ENCODE results near the gene ADAD2. TPM values are rescaled to one million over a fixed set of nuclear protein-coding genes. Genes with fewer than 3 reads are reported as not detected.

Gene ADAD2
- total and polyA plus RNA-seq, 2 donors = 0.21 to 0.47 TPM

GRCh38 chr16:84232060-84232459 lies 41.1 kb downstream of the ADAD2 start:
- no peaks in the 10 kb centered on the region for H3K36me3 ChIP-seq (ENCODE audit: insufficient read depth)
- no peak overlapping the region for H3K27ac ChIP-seq (ENCODE audit: low read depth)
- 94% methylated on average over 5 of the region's 5 CpGs for WGBS
- no peak for DNase-seq (ENCODE audit: extremely low spot score)
- H3K4me3 ChIP-seq (ENCODE audit: low read depth, low read length) = no peak overlapping the region
- H3K4me1 ChIP-seq (ENCODE audit: insufficient read depth) = no peaks in the 10 kb centered on the region

DNA sequence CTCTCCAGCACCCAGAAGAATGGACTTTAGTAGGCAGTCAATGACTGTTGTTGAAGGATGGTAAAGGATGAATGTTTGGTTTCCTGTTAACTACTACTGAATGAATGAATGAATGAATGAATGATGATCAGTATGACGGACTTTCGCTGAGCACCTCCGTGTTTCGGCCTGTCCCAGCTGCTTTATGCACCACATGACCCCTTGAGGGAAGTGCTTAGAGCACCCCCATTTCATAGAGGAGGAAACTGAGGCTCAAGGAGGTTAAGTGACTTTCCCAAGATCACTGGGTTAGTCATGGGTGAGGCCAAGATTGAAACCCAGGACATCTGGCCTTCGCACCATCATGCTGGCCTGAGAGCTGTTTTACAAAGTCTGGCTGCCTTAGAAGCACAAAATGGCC lies 42.0 kb downstream of the ADAD2 start:
- Histone ChIP-seq H3K36me3 (ENCODE audit: insufficient read depth) (no peaks in the 10 kb centered on the region), H3K4me3 (ENCODE audit: low read depth, low read length) (no peak overlapping the region), H3K4me1 (ENCODE audit: insufficient read depth) (no peaks in the 10 kb centered on the region), H3K27ac (ENCODE audit: low read depth) (no peak overlapping the region)
- 96% methylated on average over 5 of the region's 5 CpGs for WGBS
- DNase-seq (ENCODE audit: extremely low spot score) = no peak

GRCh38 chr16:84233748-84234147 lies 42.8 kb downstream of the ADAD2 start:
- no peak overlapping the region for H3K4me3 ChIP-seq (ENCODE audit: low read depth, low read length)
- DNase-seq (ENCODE audit: extremely low spot score) = no peak
- 91% methylated on average over 9 of the region's 9 CpGs for WGBS
- H3K36me3 ChIP-seq (ENCODE audit: insufficient read depth) = no peaks in the 10 kb centered on the region
- H3K27ac ChIP-seq (ENCODE audit: low read depth) = no peak overlapping the region
- no peaks in the 10 kb centered on the region for H3K4me1 ChIP-seq (ENCODE audit: insufficient read depth)

GRCh38 chr16:84234321-84235241 lies 43.6 kb downstream of the ADAD2 start:
- no peak for DNase-seq (ENCODE audit: extremely low spot score)
- 35% methylated on average over 21 of the region's 21 CpGs for WGBS
- H3K36me3 ChIP-seq (ENCODE audit: insufficient read depth) = no peaks in the 10 kb centered on the region
- H3K4me3 ChIP-seq (ENCODE audit: low read depth, low read length) = no peak overlapping the region
- H3K27ac ChIP-seq (ENCODE audit: low read depth) = no peak overlapping the region
- no peaks in the 10 kb centered on the region for H3K4me1 ChIP-seq (ENCODE audit: insufficient read depth)

DNA sequence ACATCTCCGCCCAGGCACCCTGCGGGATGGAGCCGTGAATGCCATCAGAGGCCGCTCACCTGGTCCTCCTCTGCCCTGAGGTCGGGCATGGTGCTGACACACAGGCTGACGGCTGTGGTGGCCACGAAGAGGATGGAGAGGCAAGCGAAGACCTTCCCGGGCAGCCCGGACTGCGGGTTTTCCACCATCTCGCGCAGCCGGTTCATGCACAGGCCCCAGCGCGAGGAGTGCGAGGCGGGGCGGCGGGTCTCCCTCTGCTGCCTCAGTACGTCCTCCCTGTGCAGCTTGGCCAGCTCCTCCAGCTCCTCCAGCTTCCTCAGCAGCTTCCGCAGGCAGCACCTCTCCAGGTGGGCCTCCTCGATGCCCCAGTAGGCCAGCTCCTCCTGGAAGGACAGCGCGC lies 45.7 kb downstream of the ADAD2 start:
- Histone ChIP-seq H3K4me3 (ENCODE audit: low read depth, low read length) (no peak overlapping the region), H3K27ac (ENCODE audit: low read depth) (no peak overlapping the region), H3K36me3 (ENCODE audit: insufficient read depth) (no peaks in the 10 kb centered on the region), H3K4me1 (ENCODE audit: insufficient read depth) (no peaks in the 10 kb centered on the region)
- WGBS = 92% methylated on average over 25 of the region's 25 CpGs
- DNase-seq (ENCODE audit: extremely low spot score) = no peak

- Histone ChIP-seq H3K4me1 (ENCODE audit: insufficient read depth) (no peaks in the 10 kb centered on the region), H3K4me3 (ENCODE audit: low read depth, low read length) (no peak overlapping the region), H3K36me3 (ENCODE audit: insufficient read depth) (no peaks in the 10 kb centered on the region), H3K27ac (ENCODE audit: low read depth) (no peak overlapping the region)
- no peak for DNase-seq (ENCODE audit: extremely low spot score)
- 89% methylated on average over 17 of the region's 17 CpGs for WGBS
Measured at GRCh38 chr16:84237994-84238750, 47.2 kb downstream of the ADAD2 start.

DNA sequence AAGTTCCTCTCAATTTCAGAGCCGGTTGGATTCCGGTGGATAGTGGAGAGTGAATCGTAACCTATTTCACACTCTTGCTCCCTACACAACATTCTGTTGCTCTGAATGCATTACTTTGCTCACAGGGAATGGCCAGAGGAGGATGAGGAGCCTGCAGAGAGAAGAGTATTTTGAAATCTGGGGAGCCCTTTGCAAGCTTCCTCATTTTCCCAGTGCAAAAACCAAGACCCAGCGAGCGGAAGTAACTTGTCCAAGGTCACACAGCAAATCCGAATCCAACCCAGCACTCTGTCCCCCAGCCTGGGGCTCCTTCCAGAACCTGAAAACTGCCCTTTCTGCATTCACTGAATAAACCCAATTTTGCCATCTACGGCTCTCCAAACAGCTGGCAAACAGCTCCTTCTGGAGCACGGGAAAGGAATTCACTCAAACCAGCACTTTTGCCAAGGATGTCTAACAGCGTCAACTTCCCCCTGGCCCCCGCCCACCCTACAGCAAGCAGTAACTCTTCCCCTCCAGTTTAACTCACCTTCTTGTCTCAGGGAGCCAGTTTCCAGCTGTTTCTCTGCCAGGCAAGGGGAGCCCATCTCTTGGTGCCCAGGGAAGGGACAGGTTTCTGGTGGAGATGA lies 48.3 kb downstream of the ADAD2 start:
- H3K4me1 ChIP-seq (ENCODE audit: insufficient read depth) = no peaks in the 10 kb centered on the region
- no peak for DNase-seq (ENCODE audit: extremely low spot score)
- H3K27ac ChIP-seq (ENCODE audit: low read depth) = no peak overlapping the region
- WGBS = 53% methylated on average over 10 of the region's 10 CpGs
- no peaks in the 10 kb centered on the region for H3K36me3 ChIP-seq (ENCODE audit: insufficient read depth)
- no peak overlapping the region for H3K4me3 ChIP-seq (ENCODE audit: low read depth, low read length)

DNA sequence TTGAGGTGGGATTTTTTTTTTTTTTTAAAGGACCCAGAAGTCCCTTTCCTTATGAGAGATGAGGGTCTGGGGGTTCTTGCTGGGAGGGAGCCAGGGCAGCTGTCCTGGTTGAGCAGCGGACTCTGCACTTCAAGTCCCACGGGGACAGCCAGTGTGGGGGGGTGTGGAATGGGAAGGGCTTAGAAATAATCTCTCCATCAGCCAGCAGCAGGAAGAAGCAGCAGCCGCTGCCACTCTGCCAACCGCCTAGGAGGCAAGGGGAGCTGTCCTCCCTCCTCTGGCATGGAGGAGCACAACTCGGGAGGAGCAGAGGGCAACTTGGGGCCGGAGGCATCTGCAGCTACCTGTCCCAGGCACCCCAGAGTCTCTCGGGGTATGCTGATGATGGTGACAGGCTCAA lies 49.0 kb downstream of the ADAD2 start, which contains the start of gene KCNG4:
TSS of gene KCNG4 (minus strand) at position 104 of the 400 bp plus-strand sequence. CDS start 2,527 bp downstream, outside the sequence.
- 26% methylated on average over 7 of the region's 7 CpGs for WGBS
- Histone ChIP-seq H3K4me1 (ENCODE audit: insufficient read depth) (no peaks in the 10 kb centered on the region), H3K4me3 (ENCODE audit: low read depth, low read length) (no peak within 1 kb of the TSS), H3K27ac (ENCODE audit: low read depth) (no peak within 1 kb of the TSS), H3K36me3 (ENCODE audit: insufficient read depth) (no peaks in the 10 kb centered on the region)
- DNase-seq (ENCODE audit: extremely low spot score) = no peak

DNA sequence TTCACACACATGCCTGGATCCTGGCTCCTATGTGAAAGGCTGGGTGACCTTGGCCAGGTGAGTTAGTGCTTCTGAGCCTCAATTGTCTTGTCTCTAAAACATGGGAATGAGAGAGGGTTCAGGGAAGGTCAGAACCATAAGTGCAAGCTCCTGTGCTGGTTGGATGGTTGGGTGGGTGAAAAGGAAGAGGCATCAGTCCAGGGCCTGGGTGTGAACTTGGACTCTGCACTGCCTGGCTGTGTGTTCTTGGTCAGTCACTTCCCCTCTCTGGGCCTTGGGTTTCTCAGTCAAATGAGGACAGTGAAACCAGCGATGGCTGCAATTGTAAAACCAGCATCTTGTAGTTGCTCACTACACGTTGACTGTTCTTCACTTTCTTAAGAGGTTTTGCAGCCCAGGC lies 49.5 kb downstream of the ADAD2 start:
- no peak overlapping the region for H3K4me3 ChIP-seq (ENCODE audit: low read depth, low read length)
- H3K4me1 ChIP-seq (ENCODE audit: insufficient read depth) = no peaks in the 10 kb centered on the region
- 94% methylated on average over 2 of the region's 2 CpGs for WGBS
- no peaks in the 10 kb centered on the region for H3K36me3 ChIP-seq (ENCODE audit: insufficient read depth)
- no peak overlapping the region for H3K27ac ChIP-seq (ENCODE audit: low read depth)
- DNase-seq (ENCODE audit: extremely low spot score) = no peak

GRCh38 chr16:84241778-84242177 lies 50.8 kb downstream of the ADAD2 start:
- WGBS = 76% methylated on average over 1 of the region's 1 CpG
- Histone ChIP-seq H3K4me1 (ENCODE audit: insufficient read depth) (no peaks in the 10 kb centered on the region), H3K27ac (ENCODE audit: low read depth) (no peak overlapping the region), H3K4me3 (ENCODE audit: low read depth, low read length) (no peak overlapping the region), H3K36me3 (ENCODE audit: insufficient read depth) (no peaks in the 10 kb centered on the region)
- no peak for DNase-seq (ENCODE audit: extremely low spot score)

DNA sequence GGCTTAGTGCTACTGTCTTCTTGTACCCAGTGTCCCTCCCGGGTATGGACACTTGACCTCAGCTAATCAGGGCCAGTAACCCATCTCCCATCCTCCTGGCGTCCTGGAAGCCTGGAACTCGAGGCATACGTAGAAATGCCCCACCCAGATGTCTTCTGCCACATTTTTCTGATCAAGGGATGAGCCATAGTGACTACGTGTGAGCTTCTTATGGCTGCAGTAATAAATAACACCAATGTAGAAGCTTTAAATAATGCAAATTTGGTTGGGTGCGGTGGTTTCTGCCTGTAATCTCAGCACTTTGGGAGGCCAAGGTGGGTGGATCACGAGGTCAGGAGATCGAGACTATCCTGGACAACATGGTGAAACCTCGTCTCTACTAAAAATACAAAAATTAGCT lies 51.9 kb downstream of the ADAD2 start:
- Histone ChIP-seq H3K4me3 (ENCODE audit: low read depth, low read length) (no peak overlapping the region), H3K27ac (ENCODE audit: low read depth) (no peak overlapping the region), H3K4me1 (ENCODE audit: insufficient read depth) (no peaks in the 10 kb centered on the region), H3K36me3 (ENCODE audit: insufficient read depth) (no peaks in the 10 kb centered on the region)
- WGBS = 84% methylated on average over 9 of the region's 9 CpGs
- no peak for DNase-seq (ENCODE audit: extremely low spot score)

DNA sequence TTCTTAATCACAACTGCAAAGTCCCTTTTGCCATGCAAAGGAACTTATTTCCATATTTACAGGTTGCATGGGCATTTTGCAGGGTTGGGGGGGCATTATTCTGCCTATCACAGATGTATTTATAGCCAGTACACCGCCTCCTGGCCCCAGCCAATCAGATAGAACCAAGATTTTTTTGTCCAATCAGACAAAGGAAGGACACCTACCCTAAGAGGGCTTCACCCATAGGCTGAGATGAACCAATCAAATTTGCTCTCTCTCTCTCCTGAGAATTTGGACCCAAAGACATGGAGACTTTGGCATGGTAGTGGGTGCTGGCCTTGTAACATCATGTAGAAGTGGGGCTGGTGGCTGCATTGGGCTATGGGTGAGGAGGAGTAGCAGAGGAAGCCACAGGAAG lies 52.8 kb downstream of the ADAD2 start:
- no peak overlapping the region for H3K27ac ChIP-seq (ENCODE audit: low read depth)
- H3K4me1 ChIP-seq (ENCODE audit: insufficient read depth) = no peaks in the 10 kb centered on the region
- H3K4me3 ChIP-seq (ENCODE audit: low read depth, low read length) = no peak overlapping the region
- no peak for DNase-seq (ENCODE audit: extremely low spot score)
- 95% methylated on average over 1 of the region's 1 CpG for WGBS
- no peaks in the 10 kb centered on the region for H3K36me3 ChIP-seq (ENCODE audit: insufficient read depth)

GRCh38 chr16:84244728-84245127 lies 53.8 kb downstream of the ADAD2 start:
- no peak overlapping the region for H3K4me3 ChIP-seq (ENCODE audit: low read depth, low read length)
- no peaks in the 10 kb centered on the region for H3K36me3 ChIP-seq (ENCODE audit: insufficient read depth)
- H3K27ac ChIP-seq (ENCODE audit: low read depth) = no peak overlapping the region
- 96% methylated on average over 2 of the region's 2 CpGs for WGBS
- no peak for DNase-seq (ENCODE audit: extremely low spot score)
- H3K4me1 ChIP-seq (ENCODE audit: insufficient read depth) = no peaks in the 10 kb centered on the region
